Smooth muscle cell (in vitro differentiated cells): ENCODE results near the gene NPM3. TPM values are rescaled to one million over a fixed set of nuclear protein-coding genes. Genes with fewer than 3 reads are reported as not detected.

Experiments
- DNase-seq: peaks from one replicate; lab custom pipeline; 2025; ENCODE audit not compliant: unreplicated experiment; lab: John Stamatoyannopoulos, UW
- H2AFZ ChIP-seq: fragments of 200-600 bp; sonication (generic); 2 replicates; pipeline ENCODE4 v1.6.0; 2016; ENCODE audit warnings: antibody characterized with exemption, low read depth, mild to moderate bottlenecking
- H3F3A ChIP-seq: fragments of 200-600 bp; sonication (generic); 2 replicates; pipeline ENCODE4 v1.6.0; 2017; ENCODE audit warnings: antibody characterized with exemption, low read depth
- H3K27ac ChIP-seq: fragments of 200-600 bp; sonication (generic); 2 replicates; pipeline ENCODE4 v1.5.1; 2016; ENCODE audit warnings: low read depth, mild to moderate bottlenecking
- H3K27me3 ChIP-seq: fragments of 200-600 bp; sonication (generic); 2 replicates; pipeline ENCODE4 v1.6.1; 2016; ENCODE audit warnings: low read depth, mild to moderate bottlenecking
- H3K36me3 ChIP-seq: fragments of 200-600 bp; sonication (generic); 2 replicates; pipeline ENCODE4 v1.5.1; 2016; ENCODE audit warnings: low read depth
- H3K4me1 ChIP-seq: fragments of 200-600 bp; sonication (generic); 2 replicates; pipeline ENCODE4 v1.5.1; 2016; ENCODE audit warnings: low read depth
- H3K4me2 ChIP-seq: fragments of 200-600 bp; sonication (generic); 2 replicates; pipeline ENCODE4 v1.6.0; 2016; ENCODE audit warnings: mild to moderate bottlenecking
- H3K4me3 ChIP-seq: fragments of 200-600 bp; sonication (generic); 2 replicates; pipeline ENCODE4 v1.5.1; 2016; ENCODE audit warnings: mild to moderate bottlenecking
- H3K79me2 ChIP-seq: fragments of 200-600 bp; sonication (generic); 2 replicates; pipeline ENCODE4 v1.6.0; 2016; ENCODE audit warnings: low read depth, mild to moderate bottlenecking
- H3K9ac ChIP-seq: fragments of 200-600 bp; sonication (generic); 2 replicates; pipeline ENCODE4 v1.6.0; 2016; ENCODE audit warnings: low read depth
- H3K9me3 ChIP-seq: fragments of 200-600 bp; sonication (generic); replicated peaks from 2 replicates; pipeline ENCODE4 v1.5.1; 2016; ENCODE audit warnings: low read depth
- H4K20me1 ChIP-seq: fragments of 200-600 bp; sonication (generic); 2 replicates; pipeline ENCODE4 v1.6.0; 2016; ENCODE audit warnings: low read depth
- CTCF ChIP-seq: fragments of 200-600 bp; sonication (generic); IDR thresholded peaks from 2 replicates; pipeline ENCODE4 v1.5.1; 2017; ENCODE audit warnings: borderline replicate concordance, mild to moderate bottlenecking, antibody characterized with exemption; ENCODE audit not compliant: insufficient read depth, poor library complexity, severe bottlenecking
- WGBS: methylation state at CpG from one replicate; pipeline ENCODE4 v1.1.7; 2016; ENCODE audit warnings: low lambda C conversion rate; 5-methylcytosine and 5-hydroxymethylcytosine counted together
- polyA plus RNA-seq: library from polyadenylated mRNA; unstranded; fragments of >200 nt; fragmentation: Nextera tagmentation; extraction: Ambion mirVana; gene quantifications from 2 replicates; pipeline ENCODE4 v1.2.1, GENCODE V29; 2016
- total RNA-seq: library from RNA; depleted of rRNA; stranded (reverse); fragments of >200 nt; gene quantifications from 2 replicates; pipeline ENCODE4 v1.2.3, GENCODE V29; 2014

The NPM3 gene
- total and polyA plus RNA-seq, 2 experiments from 2014 or later: 10.2 to 65.0 TPM

GRCh38 chr10:101771380-101771779 lies 11.9 kb downstream of the NPM3 start:
- no peak for TF ChIP-seq CTCF
- Histone ChIP-seq H3K36me3 (no peaks in the 10 kb centered on the region), H2AFZ (no peak overlapping the region)

GRCh38 chr10:101770331-101771215 lies 12.7 kb downstream of the NPM3 start:
- no peak overlapping the region for H3K4me2 ChIP-seq
- TF ChIP-seq CTCF: no peak
- H3K4me3 ChIP-seq: no peak overlapping the region
- no peak overlapping the region for H3K9ac ChIP-seq
- peaks cover 64% of the 10 kb centered on the region for H3K27me3 ChIP-seq
- no peaks in the 10 kb centered on the region for H3K79me2 ChIP-seq
- H3K4me1 ChIP-seq: peaks cover 37% of the 10 kb centered on the region
- no peak overlapping the region for H2AFZ ChIP-seq
- WGBS: 90% methylated on average over 40 of the region's 41 CpGs
- no peak overlapping the region for H3K27ac ChIP-seq
- H3F3A ChIP-seq: no peaks in the 10 kb centered on the region
- H3K9me3 ChIP-seq: no peaks in the 10 kb centered on the region
- peaks cover 7% of the 10 kb centered on the region for H4K20me1 ChIP-seq
- H3K36me3 ChIP-seq: no peaks in the 10 kb centered on the region
- no peak for DNase-seq

More at GRCh38 chr10:101771380-101771779, 11.9 kb downstream of the NPM3 start:
- Histone ChIP-seq H3F3A (no peaks in the 10 kb centered on the region), H3K27me3 (peaks cover 61% of the 10 kb centered on the region), H3K4me3 (no peak overlapping the region), H4K20me1 (peaks cover 7% of the 10 kb centered on the region), H3K4me1 (peaks cover 37% of the 10 kb centered on the region), H3K9ac (no peak overlapping the region), H3K27ac (no peak overlapping the region), H3K79me2 (no peaks in the 10 kb centered on the region), H3K4me2 (no peak overlapping the region), H3K9me3 (no peaks in the 10 kb centered on the region)
- WGBS: 97% methylated on average over 10 of the region's 10 CpGs
- no peak for DNase-seq

- Histone ChIP-seq H3K4me1 (peaks cover 28% of the 10 kb centered on the region), H3K27me3 (peaks cover 64% of the 10 kb centered on the region), H2AFZ (no peak overlapping the region), H3K27ac (no peak overlapping the region), H3F3A (no peaks in the 10 kb centered on the region), H3K4me2 (no peak overlapping the region), H3K4me3 (no peak overlapping the region), H3K9me3 (no peaks in the 10 kb centered on the region), H4K20me1 (no peaks in the 10 kb centered on the region), H3K9ac (no peak overlapping the region), H3K79me2 (no peaks in the 10 kb centered on the region), H3K36me3 (no peaks in the 10 kb centered on the region)
- no peak for TF ChIP-seq CTCF
- no peak for DNase-seq
- WGBS: 94% methylated on average over 5 of the region's 5 CpGs
Observed at GRCh38 chr10:101769541-101770180, 13.6 kb downstream of the NPM3 start.
